Thyroid gland (tissue), 4 donors: ENCODE results near the gene WDR64.

Experiments used
- CTCF ChIP-seq, 6 experiments: fragments of 200-600 bp in 3 of 6; fragments of 450-650 bp in 3 of 6; sonication (generic) in 3 of 6; IDR thresholded peaks; one replicate each; pipeline ENCODE4 v1.5.1; 2016 to 2019; ENCODE audit warnings: antibody characterized with exemption in 6 of 6, mild to moderate bottlenecking in 2 of 6, inconsistent platforms in 1 of 6, moderate library complexity in 1 of 6
- POLR2A ChIP-seq, 2 donors: fragments of 450-650 bp; IDR thresholded peaks; one replicate each; pipeline ENCODE4 v1.6.1; 2017; ENCODE audit warnings: antibody characterized with exemption in 2 of 2, mild to moderate bottlenecking in 2 of 2, moderate library complexity in 1 of 2

DNA sequence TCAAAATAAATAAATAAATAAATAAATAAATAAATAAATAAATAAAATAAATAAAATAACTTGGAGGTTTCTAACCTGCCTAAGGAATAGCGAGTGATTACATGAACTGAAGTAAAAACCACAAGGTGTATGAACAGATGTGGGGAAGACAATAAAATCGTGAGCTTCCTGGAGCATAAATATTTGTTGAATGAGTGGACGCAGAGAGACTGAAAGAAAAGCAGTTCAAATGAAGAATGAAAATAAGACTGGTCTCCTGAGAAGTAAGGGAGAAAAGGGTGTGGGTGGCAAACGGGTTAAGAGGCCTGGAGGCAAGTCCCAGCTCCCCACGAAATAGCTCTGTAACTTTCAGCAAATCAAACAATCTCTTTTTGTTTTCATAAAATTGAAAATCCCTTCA, 45.5 kb upstream of the WDR64 start:
- no peak for TF ChIP-seq CTCF (IDR thresholded peaks at IDR 0.05)
- TF ChIP-seq POLR2A (IDR thresholded peaks at IDR 0.05) = no peak
